Measurements from ENCODE around the gene SBK2.
"Not testable (repeated sequence)": the region's sequence is repeated elsewhere in the genome, so short reads cannot be mapped to it uniquely, and the experiment has no call there.

Gene SBK2

GRCh38 chr19:55500368-55500952, 36.5 kb downstream of the SBK2 start:
- no peak for DNase-seq (ENCODE audit: low spot score)

DNA sequence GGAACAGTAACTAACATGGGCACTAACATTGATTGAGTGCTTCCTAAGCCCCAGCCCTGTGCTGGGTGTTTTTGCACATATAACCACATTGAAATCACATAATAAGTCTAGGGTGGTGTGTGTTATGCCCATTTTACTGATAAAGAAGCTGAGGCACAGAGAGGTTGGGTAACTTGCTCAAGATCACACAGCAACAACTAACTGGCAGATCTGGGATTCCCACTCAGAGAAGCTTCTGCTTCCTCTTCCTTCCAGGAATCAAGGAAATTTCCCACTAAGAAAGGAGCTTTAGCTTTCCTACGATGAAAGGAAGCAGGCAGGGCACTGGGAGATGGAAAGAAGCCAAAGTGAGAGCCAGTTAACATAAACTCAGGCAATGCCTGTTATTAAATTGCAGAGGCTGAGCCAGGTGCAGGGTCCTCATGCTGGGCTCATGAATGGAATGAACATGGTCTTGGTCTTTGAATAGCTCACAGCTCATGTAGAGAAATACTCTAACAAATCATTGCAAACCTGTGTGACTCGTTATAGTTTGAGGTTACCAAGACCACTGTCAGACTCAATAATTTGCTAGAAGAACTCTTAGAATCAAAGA, 38.6 kb downstream of the SBK2 start:
- no peak for DNase-seq (ENCODE audit: low spot score)

GRCh38 chr19:55497763-55498162, 39.2 kb downstream of the SBK2 start:
- DNase-seq (ENCODE audit: low spot score), result no peak

- DNase-seq (ENCODE audit: low spot score), result not testable (repeated sequence)
These were observed 40.1 kb downstream of the SBK2 start for GRCh38 chr19:55496820-55497219.

DNA sequence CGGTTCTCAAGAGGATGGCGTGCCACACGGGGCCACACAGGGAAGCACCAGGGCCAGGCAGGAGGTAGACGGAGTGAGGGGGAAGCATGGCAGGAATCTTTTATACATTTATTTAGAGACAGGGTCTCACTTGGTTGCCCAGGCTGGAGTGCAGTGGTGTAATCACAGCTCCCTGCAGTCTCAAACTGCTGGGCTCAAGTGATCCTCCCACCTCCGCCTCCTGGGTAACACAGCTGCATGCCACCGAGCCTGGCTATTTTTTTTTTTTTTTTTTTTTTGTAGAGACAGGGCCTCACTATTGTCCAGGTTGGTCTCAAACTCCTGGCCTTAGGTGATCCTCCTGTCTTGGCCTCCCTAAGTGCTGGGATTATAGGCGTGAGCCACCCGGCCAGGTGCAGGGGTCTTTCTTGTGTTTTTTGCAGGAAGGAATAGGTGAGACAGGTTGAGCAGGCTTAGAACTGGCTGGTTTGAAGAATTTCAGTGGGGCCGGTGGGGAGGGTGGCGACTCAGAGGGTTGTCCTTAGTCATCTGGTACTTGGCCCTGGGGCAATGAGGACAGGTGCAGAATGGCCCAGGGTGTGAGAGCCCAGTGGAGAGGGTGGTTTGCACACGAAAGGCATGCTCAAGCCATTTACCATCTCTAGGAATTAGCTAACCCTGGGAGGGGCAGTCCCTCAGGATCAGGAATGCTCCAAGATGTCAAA, 41.1 kb downstream of the SBK2 start:
- no peak for DNase-seq (ENCODE audit: low spot score)

DNA sequence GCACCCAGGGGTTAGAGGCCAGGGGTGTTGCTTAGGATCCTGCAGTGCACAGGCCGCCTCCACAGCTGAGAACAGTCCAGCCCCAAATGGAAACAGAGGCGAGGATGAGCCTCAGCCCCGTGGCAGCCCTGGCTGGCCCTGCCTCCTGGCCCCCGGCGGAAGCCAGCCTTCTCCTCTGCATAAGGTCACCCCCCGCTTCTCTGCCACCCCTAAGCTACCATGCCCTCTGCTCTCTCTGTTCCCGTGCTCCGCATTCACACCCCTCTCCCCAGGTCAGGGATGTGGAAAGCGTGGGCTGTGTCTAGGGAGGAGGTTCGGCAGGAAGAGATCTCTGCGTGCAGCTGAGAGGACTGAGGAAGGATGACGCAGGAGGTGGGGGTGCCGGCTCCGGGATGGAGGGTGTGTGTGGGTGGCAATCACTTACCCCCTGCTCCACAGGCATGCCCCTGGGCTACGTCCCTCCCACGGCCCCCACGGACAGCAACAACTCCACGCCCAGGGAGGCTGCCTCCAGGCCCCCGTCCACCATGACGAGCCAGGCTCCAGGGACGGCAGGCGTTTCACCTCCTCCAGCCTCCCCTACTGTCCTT, 42.7 kb downstream of the SBK2 start:
- no peak for DNase-seq (ENCODE audit: low spot score)

DNA sequence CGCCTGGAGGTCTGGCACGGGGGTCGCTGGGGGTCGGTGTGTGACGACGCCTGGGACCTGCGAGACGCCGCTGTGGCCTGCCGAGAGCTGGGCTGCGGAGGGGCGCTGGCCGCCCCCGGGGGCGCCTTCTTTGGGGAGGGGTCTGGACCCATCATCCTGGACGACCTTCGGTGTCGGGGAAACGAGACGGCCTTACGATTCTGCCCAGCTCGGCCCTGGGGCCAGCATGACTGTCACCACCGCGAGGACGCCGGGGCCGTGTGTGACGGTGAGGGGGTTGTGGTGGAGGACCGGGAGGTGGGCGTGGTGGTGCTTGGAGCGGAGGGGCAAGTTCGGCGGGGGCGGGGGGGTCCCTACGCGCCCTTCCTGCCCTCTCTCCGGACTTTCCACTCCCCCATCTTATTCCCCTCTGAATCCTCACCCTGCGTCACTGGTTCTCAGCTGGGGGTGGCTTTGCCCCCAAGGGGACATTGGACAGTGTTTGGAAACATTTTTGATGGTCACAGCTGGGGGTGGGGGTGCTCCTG, 43.2 kb downstream of the SBK2 start:
- no peak for DNase-seq (ENCODE audit: low spot score)

- DNase-seq (ENCODE audit: low spot score), result no peak
These were observed 43.8 kb downstream of the SBK2 start for GRCh38 chr19:55493052-55493644.

GRCh38 chr19:55492362-55492944, 44.5 kb downstream of the SBK2 start:
- DNase-seq (ENCODE audit: low spot score), result no peak

GRCh38 chr19:55491546-55492360, 45.2 kb downstream of the SBK2 start:
- no peak for DNase-seq (ENCODE audit: low spot score)

- DNase-seq (ENCODE audit: low spot score), result no peak
These were observed 46.2 kb downstream of the SBK2 start for GRCh38 chr19:55490478-55491432.

DNA sequence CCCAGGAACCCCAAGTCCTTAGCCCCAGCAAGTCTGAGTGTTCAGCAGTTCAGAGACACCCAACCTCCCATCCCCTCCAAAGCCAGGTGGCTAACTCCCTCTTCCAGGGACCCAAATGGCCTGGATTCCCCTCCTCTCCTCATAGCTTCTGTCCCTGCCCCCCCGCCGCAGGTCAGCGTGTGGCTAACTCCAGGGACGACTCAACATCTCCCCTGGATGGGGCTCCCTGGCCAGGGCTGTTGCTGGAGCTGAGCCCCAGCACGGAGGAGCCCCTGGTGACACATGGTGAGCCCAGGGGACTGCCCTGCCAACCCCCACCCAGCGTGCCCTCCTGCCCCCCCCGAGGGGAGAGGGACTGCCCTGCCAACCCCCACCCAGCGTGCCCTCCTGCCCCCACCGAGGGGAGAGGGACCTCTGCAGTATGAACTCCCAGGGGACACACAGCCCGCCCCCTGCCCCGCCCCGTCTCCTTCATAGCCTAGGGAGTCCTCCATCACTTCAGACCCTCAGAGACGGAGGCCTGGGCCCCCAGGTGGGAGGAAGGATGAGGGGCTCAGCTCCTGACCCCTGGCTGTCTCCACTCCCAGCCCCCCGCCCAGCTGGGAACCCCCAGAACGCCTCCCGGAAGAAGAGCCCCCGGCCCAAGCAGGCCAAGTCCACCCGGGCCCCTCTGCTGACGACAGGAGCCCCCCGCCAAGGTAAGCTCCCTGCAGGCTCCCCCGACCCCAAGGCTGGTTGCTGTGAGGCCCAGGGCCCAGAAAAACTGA, 47.0 kb downstream of the SBK2 start:
- no peak for DNase-seq (ENCODE audit: low spot score)

DNA sequence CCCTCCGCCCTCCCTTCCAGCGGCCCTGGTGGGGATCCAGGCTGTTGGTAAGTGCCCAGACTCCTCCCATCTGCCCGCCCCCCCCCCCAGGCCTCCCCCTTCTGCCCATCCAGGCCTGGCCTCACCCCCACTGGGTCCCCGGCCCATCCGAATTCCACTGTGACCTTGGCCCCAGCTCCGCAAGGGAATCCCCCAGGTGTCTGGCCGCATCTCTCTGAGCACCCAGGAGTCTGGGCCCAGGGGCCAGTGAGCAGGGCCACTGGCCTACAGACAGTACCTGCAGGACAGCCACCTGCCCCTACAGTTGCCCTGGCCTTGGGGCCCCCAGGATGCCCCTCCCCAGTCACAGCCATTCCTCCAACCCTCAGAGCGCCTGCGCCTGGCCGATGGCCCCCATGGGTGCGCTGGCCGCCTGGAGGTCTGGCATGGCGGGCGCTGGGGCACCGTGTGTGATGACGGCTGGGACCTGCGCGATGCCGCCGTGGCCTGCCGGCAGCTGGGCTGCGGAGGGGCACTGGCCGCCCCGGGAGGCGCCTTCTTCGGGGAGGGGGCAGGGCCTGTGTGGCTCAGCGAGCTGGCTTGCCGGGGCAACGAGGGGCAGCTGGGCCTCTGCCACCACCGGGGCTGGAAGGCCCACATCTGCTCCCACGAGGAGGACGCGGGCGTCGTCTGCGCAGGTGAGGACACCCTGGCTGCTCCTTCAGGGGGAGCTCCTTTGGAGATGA, 47.8 kb downstream of the SBK2 start:
- DNase-seq (ENCODE audit: low spot score), result no peak

DNA sequence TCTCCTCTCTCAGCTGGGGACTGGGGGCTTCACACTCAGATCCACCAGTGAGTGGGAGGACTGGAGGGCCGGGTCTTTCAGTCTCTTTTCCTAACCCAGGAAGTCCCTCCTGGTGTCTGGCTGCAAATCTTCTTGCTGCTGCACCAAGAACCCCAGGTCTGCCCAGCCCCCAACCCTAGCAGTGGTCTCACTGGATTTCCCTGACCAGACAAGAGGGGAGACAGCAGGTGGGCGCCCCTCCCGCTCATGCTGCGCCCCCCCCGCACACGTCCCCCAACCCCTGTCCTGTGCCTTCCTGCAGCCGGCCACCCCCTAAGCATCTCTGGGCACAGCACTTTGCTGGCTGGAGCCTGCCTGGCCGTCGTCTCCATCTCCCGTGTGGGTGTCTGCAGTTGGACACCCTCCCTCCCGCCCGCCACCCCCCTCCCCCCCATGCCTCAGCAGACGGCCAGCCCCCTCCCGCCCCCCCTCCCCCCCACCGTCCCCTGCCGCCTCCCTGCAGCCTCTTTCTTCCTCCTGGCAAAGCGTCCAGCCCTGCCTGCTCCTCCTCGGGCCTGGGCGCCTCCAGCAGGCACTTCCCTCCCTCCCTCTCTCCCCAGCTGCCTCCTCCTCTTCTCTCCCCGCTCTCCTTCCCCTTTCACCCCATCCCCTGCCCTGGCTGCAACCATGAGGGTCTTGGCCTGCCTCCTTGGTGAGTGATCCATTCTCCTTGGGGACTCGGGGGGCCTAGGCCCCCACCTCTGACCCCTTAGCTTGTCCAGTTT, 48.8 kb downstream of the SBK2 start, which contains the start of gene SSC5D:
TSS of gene SSC5D (plus strand) at position 513 of the 764 bp plus-strand sequence. CDS start at position 667, 154 bp downstream.
- DNase-seq (ENCODE audit: low spot score), result no peak

GRCh38 chr19:55486971-55487923, 49.7 kb downstream of the SBK2 start:
- no peak for DNase-seq (ENCODE audit: low spot score)

Data from CD4-positive, alpha-beta T cell treated with Interleukin-6 at 100 ng/mL for 8 hours (primary cell).